HEK293 (cell line): ENCODE measurements around the gene CNOT4.

Experiments used
- CTCF ChIA-PET: fragments of 350-600 bp; formaldehyde crosslinking; extraction: SDS; loops from one replicate; lab custom pipeline; 2021; ENCODE audit warnings: antibody characterized with exemption; lab: Yijun Ruan, JAX
- POLR2A ChIA-PET: fragments of 300-600 bp; formaldehyde crosslinking; extraction: SDS; loops from one replicate; lab custom pipeline; 2020; ENCODE audit warnings: antibody characterized with exemption, inconsistent platforms; lab: Yijun Ruan, JAX
- H3K27ac ChIP-seq: fragments of 200-500 bp; sonication (Bioruptor generic); 2 replicates; pipeline ENCODE4 v1.5.1; 2014; ENCODE audit warnings: low read depth, low read length, control low read depth, inconsistent platforms; ENCODE audit errors: extremely low read depth
- H3K36me3 ChIP-seq, 2 experiments: fragments of 200-500 bp in 1 of 2; sonication (Bioruptor generic) in 1 of 2; 1 replicate in 1 of 2; 2 replicates in 1 of 2; pipeline ENCODE4 v1.5.1; 2014 to 2017; ENCODE audit warnings: inconsistent platforms in 2 of 2, low read length in 2 of 2; ENCODE audit not compliant: control insufficient read depth in 2 of 2, insufficient read depth in 1 of 2
- H3K4me1 ChIP-seq: fragments of 200-500 bp; sonication (Bioruptor generic); 2 replicates; pipeline ENCODE4 v1.5.1; 2014; ENCODE audit warnings: mild to moderate bottlenecking, low read length, inconsistent platforms; ENCODE audit not compliant: control insufficient read depth, insufficient read depth
- H3K4me3 ChIP-seq: 2 replicates; pipeline ENCODE4 v1.5.1; 2011; ENCODE audit warnings: low read depth, mild to moderate bottlenecking, control low read depth, low read length, moderate library complexity
- H3K9me3 ChIP-seq: fragments of 200-500 bp; sonication (Bioruptor generic); 2 replicates; pipeline ENCODE4 v1.5.1; 2014; ENCODE audit warnings: low read depth, low read length, inconsistent platforms; ENCODE audit not compliant: control insufficient read depth, insufficient read depth
- ATF2 ChIP-seq: fragments of 450-650 bp; formaldehyde crosslinking; IDR thresholded peaks from 2 replicates; pipeline ENCODE4 v1.5.1; 2016; ENCODE audit warnings: missing biosample characterization, missing genetic modification characterization, low read depth
- EGR2 ChIP-seq: fragments of 450-650 bp; formaldehyde crosslinking; IDR thresholded peaks from 2 replicates; pipeline ENCODE4 v1.5.1; 2016; ENCODE audit warnings: low read depth, missing biosample characterization, missing genetic modification characterization
- FEZF1 ChIP-seq: fragments of 450-650 bp; formaldehyde crosslinking; IDR thresholded peaks from 2 replicates; pipeline ENCODE4 v1.5.1; 2016; ENCODE audit warnings: missing biosample characterization, missing genetic modification characterization
- PRDM4 ChIP-seq: fragments of 450-650 bp; formaldehyde crosslinking; IDR thresholded peaks from 2 replicates; pipeline ENCODE4 v1.5.1; 2017; ENCODE audit warnings: missing biosample characterization, missing genetic modification characterization
- PRDM6 ChIP-seq: fragments of 450-650 bp; formaldehyde crosslinking; IDR thresholded peaks from 2 replicates; pipeline ENCODE4 v1.5.1; 2017; ENCODE audit warnings: missing biosample characterization, missing genetic modification characterization
- RBAK ChIP-seq: fragments of 450-650 bp; formaldehyde crosslinking; IDR thresholded peaks from 2 replicates; pipeline ENCODE4 v1.5.1; 2016; ENCODE audit warnings: missing biosample characterization, missing genetic modification characterization
- REST ChIP-seq: fragments of 450-650 bp; formaldehyde crosslinking; IDR thresholded peaks from 2 replicates; pipeline ENCODE4 v1.5.1; 2016; ENCODE audit warnings: missing biosample characterization, missing genetic modification characterization
- SCRT2 ChIP-seq: fragments of 450-650 bp; formaldehyde crosslinking; IDR thresholded peaks from 2 replicates; pipeline ENCODE4 v1.5.1; 2016; ENCODE audit warnings: missing biosample characterization, missing genetic modification characterization
- ZBTB20 ChIP-seq: fragments of 450-650 bp; formaldehyde crosslinking; IDR thresholded peaks from 2 replicates; pipeline ENCODE4 v1.5.1; 2016; ENCODE audit warnings: missing biosample characterization, missing genetic modification characterization
- ZFP37 ChIP-seq: fragments of 450-650 bp; formaldehyde crosslinking; IDR thresholded peaks from 2 replicates; pipeline ENCODE4 v1.5.1; 2016; ENCODE audit warnings: missing biosample characterization, missing genetic modification characterization
- ZNF157 ChIP-seq: fragments of 450-650 bp; formaldehyde crosslinking; IDR thresholded peaks from 2 replicates; pipeline ENCODE4 v1.5.1; 2016; ENCODE audit warnings: missing biosample characterization, missing genetic modification characterization
- ZNF175 ChIP-seq: fragments of 450-650 bp; formaldehyde crosslinking; IDR thresholded peaks from 2 replicates; pipeline ENCODE4 v1.5.1; 2016; ENCODE audit warnings: missing biosample characterization, missing genetic modification characterization
- ZNF2 ChIP-seq: fragments of 450-650 bp; formaldehyde crosslinking; IDR thresholded peaks from 2 replicates; pipeline ENCODE4 v1.5.1; 2016; ENCODE audit warnings: missing biosample characterization, missing genetic modification characterization
- ZNF211 ChIP-seq: fragments of 450-650 bp; formaldehyde crosslinking; IDR thresholded peaks from 2 replicates; pipeline ENCODE4 v1.5.1; 2016; ENCODE audit warnings: low read depth, missing biosample characterization, missing genetic modification characterization
- ZNF311 ChIP-seq: fragments of 450-650 bp; formaldehyde crosslinking; IDR thresholded peaks from 2 replicates; pipeline ENCODE4 v1.5.1; 2017; ENCODE audit warnings: missing biosample characterization, missing genetic modification characterization, borderline replicate concordance
- ZNF362 ChIP-seq: fragments of 450-650 bp; formaldehyde crosslinking; IDR thresholded peaks from 2 replicates; pipeline ENCODE4 v1.5.1; 2016; ENCODE audit warnings: missing biosample characterization, missing genetic modification characterization
- ZNF366 ChIP-seq: fragments of 450-650 bp; formaldehyde crosslinking; conservative IDR thresholded peaks from 2 replicates; pipeline ENCODE4 v1.5.1; 2016; ENCODE audit warnings: missing biosample characterization, missing genetic modification characterization
- ZNF37A ChIP-seq: fragments of 450-650 bp; IDR thresholded peaks from 2 replicates; pipeline ENCODE4 v1.5.1; 2018; ENCODE audit warnings: missing biosample characterization, missing genetic modification characterization
- ZNF404 ChIP-seq: fragments of 450-650 bp; formaldehyde crosslinking; IDR thresholded peaks from 2 replicates; pipeline ENCODE4 v1.5.1; 2017; ENCODE audit warnings: missing biosample characterization, missing genetic modification characterization
- ZNF510 ChIP-seq: fragments of 450-650 bp; formaldehyde crosslinking; IDR thresholded peaks from 2 replicates; pipeline ENCODE4 v1.5.1; 2018; ENCODE audit warnings: mild to moderate bottlenecking, missing genetic modification characterization, missing biosample characterization; ENCODE audit not compliant: insufficient replicate concordance
- ZNF529 ChIP-seq: fragments of 450-650 bp; formaldehyde crosslinking; IDR thresholded peaks from 2 replicates; pipeline ENCODE4 v1.5.1; 2017; ENCODE audit warnings: missing genetic modification characterization, missing biosample characterization; ENCODE audit not compliant: insufficient replicate concordance
- ZNF555 ChIP-seq: fragments of 450-650 bp; formaldehyde crosslinking; conservative IDR thresholded peaks from 2 replicates; pipeline ENCODE4 v1.5.1; 2017; ENCODE audit warnings: missing biosample characterization, mild to moderate bottlenecking, missing genetic modification characterization, inconsistent platforms
- ZNF561 ChIP-seq: fragments of 450-650 bp; IDR thresholded peaks from 2 replicates; pipeline ENCODE4 v1.5.1; 2018; ENCODE audit warnings: missing biosample characterization, missing genetic modification characterization, borderline replicate concordance
- ZNF585B ChIP-seq: fragments of 450-650 bp; formaldehyde crosslinking; IDR thresholded peaks from 2 replicates; pipeline ENCODE4 v1.5.1; 2016; ENCODE audit warnings: missing biosample characterization, missing genetic modification characterization
- ZNF610 ChIP-seq: fragments of 450-650 bp; formaldehyde crosslinking; IDR thresholded peaks from 2 replicates; pipeline ENCODE4 v1.5.1; 2016; ENCODE audit warnings: missing biosample characterization, missing genetic modification characterization, borderline replicate concordance
- ZNF624 ChIP-seq: fragments of 450-650 bp; formaldehyde crosslinking; IDR thresholded peaks from 2 replicates; pipeline ENCODE4 v1.5.1; 2017; ENCODE audit warnings: missing biosample characterization, missing genetic modification characterization
- ZNF664 ChIP-seq: fragments of 450-650 bp; formaldehyde crosslinking; IDR thresholded peaks from 2 replicates; pipeline ENCODE4 v1.5.1; 2016; ENCODE audit warnings: missing biosample characterization, missing genetic modification characterization
- ZNF707 ChIP-seq: fragments of 450-650 bp; formaldehyde crosslinking; IDR thresholded peaks from 2 replicates; pipeline ENCODE4 v1.5.1; 2016; ENCODE audit warnings: missing biosample characterization, missing genetic modification characterization
- ZNF76 ChIP-seq: fragments of 450-650 bp; formaldehyde crosslinking; IDR thresholded peaks from 2 replicates; pipeline ENCODE4; 2016; ENCODE audit warnings: low read depth, missing biosample characterization, missing genetic modification characterization, borderline replicate concordance

The CNOT4 gene

GRCh38 chr7:135448753-135449152 is 61.1 kb downstream of the CNOT4 start:
- CTCF ChIA-PET = interaction anchor here (0.6 kb wide), 1 partner anchor 13 kb away, joined by 3 read pairs; no protein-coding TSS in a partner anchor
- no peak overlapping the region for H3K4me3 ChIP-seq
- H3K9me3 ChIP-seq = no peaks in the 10 kb centered on the region
- POLR2A ChIA-PET = no interaction called here
- no peak overlapping the region for H3K27ac ChIP-seq
- peaks cover 3% of the 10 kb centered on the region; the same call in 1 of the 2 replicates for H3K4me1 ChIP-seq
- H3K36me3 ChIP-seq = no peaks in the 10 kb centered on the region
- no peak for TF ChIP-seq ZFP37 (tag by site-specific recombination)
- TF ChIP-seq ATF2 (tag by site-specific recombination) = 0 out of 2 replicates have a peak, but pooled peaks have one; percentile 12
- TF ChIP-seq REST (tag by site-specific recombination) = no peak
- TF ChIP-seq ZNF175 = no peak
- no peak for TF ChIP-seq ZNF624 (tag by site-specific recombination)
- TF ChIP-seq SCRT2 (tag by site-specific recombination) = no peak
- TF ChIP-seq ZNF555 (tag by site-specific recombination) = no peak
- TF ChIP-seq ZNF404 (tag by site-specific recombination) = no peak
- 0 out of 2 replicates have a peak, but pooled peaks have one; percentile 23 for TF ChIP-seq FEZF1 (tag by site-specific recombination)
- TF ChIP-seq ZNF664 (tag by site-specific recombination) = no peak
- no peak for TF ChIP-seq ZNF2
- TF ChIP-seq ZNF561 (tag by site-specific recombination) = no peak
- no peak for TF ChIP-seq ZNF707 (tag by site-specific recombination)
- TF ChIP-seq ZNF366 = 0 out of 2 replicates have a peak, but pooled peaks have one; percentile 14
- no peak for TF ChIP-seq ZNF76
- TF ChIP-seq ZNF510 (tag by site-specific recombination) = no peak
- TF ChIP-seq PRDM6 = peak; percentile 41; the same call in 1 of the 2 replicates
- TF ChIP-seq ZNF362 = peak; percentile 84
- no peak for TF ChIP-seq ZNF585B (tag by site-specific recombination)
- no peak for TF ChIP-seq PRDM4 (tag by site-specific recombination)
- TF ChIP-seq ZNF211 (tag by site-specific recombination) = no peak
- no peak for TF ChIP-seq ZNF311 (tag by site-specific recombination)
- no peak for TF ChIP-seq ZNF610 (tag by site-specific recombination)
- TF ChIP-seq ZNF529 (tag by site-specific recombination) = no peak
- no peak for TF ChIP-seq RBAK (tag by site-specific recombination)
- no peak for TF ChIP-seq ZNF157 (tag by site-specific recombination)
- TF ChIP-seq ZBTB20 (tag by site-specific recombination) = no peak
- TF ChIP-seq ZNF37A (tag by site-specific recombination) = no peak
- no peak for TF ChIP-seq EGR2
